Measurements from ENCODE around the gene RPS6KC1.
"Not testable (repeated sequence)": the region's sequence is repeated elsewhere in the genome, so short reads cannot be mapped to it uniquely, and the experiment has no call there.

The RPS6KC1 gene

DNA sequence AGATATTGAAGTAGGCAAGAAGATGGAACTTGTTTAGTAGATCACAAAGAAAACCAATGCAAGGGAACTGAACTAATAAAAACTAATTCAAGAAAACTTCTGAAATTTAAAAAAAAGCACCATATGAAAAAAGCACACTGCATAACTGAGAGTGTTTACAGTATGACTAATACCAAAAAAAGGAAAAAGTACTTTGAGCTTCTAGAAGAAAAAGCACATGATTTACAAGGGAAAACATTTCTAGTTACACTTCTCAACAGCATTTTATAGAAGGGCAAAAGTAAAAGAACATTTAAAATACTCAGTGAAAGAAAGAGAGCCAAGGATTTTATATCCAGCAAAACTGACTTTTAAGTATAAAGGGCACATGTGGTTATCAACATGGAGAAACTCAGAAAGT lies 233.6 kb downstream of the RPS6KC1 start:
- DNase-seq (ENCODE audit: low read depth in 2 of 2) = no peak

DNA sequence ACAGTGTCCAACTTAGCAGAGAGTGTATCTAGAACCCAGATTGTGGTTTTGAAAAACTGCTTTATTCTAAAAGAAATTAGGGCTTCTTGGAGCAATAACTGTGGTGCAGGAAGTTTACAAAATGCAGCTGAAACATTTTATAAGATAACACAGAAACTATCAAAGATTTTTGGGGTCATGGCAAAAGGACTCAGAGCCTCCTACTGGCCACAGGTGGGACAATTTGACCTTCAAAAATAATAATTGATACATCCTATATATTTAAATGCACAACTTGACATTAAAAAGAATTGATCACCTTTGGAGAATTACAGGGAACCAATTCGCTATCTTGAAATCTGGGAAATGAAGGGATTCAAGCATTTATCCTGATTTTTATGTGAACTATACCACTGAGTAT lies 235.2 kb downstream of the RPS6KC1 start:
- DNase-seq (ENCODE audit: low read depth in 2 of 2) = no peak

DNA sequence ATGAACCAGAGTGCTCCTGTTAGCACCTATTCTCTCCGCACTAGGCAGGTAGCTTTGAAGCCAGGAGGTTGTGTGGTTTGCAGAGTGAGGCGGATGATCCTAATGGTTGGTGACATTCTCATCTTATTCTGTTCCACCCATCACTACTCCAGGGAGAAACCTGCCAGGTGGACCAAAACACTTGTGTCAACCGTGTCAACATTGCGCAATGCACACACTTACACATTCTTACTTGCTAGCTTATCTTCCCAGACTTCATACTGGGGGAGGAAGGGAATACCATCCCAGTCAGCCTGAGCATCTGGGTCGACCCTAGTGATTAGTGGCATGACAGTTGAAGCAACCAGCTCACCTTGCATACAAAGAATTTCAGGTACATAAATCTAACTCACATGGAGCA lies 236.9 kb downstream of the RPS6KC1 start:
- DNase-seq (ENCODE audit: low read depth in 2 of 2) = no peak

DNA sequence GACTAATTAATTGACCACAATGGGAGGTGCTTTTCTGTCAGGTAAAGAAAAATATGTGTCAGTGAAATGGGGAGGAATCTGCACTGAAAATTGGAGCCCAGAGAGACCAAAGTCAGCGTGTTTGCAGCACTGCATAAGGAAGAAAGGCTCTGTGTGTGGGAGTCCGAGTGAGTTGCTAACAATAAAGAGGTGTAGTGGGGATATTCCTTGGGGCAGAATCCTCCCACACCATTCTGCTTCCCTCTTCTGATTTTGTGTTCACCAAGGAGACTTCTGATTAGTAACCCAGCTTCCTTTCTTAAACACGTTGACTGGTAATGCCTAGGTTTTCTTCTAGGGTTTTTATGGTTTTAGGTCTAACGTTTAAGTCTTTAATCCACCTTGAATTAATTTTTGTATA lies 240.5 kb downstream of the RPS6KC1 start:
- no peak for DNase-seq (ENCODE audit: low read depth in 2 of 2)

DNA sequence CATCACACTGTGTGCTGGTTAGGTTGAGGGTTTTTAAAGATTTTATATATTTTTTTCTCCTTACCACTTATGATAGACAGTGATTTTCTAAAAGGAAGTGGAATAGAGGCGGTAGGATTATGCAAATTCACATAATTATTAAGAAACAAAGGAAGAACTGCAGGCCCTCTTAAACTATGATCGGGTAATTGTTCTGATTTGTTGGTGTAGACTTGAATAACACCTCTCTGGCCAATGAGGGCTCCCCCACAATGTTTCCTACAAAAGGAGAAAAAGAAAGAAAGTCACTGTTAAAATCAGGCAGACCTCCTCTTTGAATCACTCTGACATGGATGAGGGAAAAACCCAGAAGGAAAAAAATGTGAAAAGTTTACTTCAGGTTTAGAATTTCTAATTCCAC lies 241.6 kb downstream of the RPS6KC1 start:
- no peak for DNase-seq (ENCODE audit: low read depth in 2 of 2)

DNA sequence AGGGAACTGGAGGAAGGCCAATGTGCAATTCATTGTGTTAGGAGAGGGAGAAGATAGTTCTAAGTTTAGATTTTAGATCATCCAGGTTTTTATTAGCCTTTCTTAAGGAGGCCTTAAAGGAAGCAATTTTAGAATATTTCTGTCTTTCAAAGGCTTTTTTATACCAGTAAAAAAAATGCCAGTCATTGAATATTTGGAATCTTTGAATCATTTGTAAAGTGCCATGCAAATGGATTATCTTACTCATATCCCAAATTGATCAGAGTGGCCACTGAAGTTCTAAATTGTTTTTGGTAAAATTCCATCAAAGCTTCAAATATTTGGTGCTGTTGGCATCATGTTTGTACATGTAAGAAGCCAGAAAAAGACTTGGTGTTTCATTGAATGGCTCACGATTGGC lies 244.8 kb downstream of the RPS6KC1 start:
- DNase-seq (ENCODE audit: low read depth in 2 of 2) = no peak

DNA sequence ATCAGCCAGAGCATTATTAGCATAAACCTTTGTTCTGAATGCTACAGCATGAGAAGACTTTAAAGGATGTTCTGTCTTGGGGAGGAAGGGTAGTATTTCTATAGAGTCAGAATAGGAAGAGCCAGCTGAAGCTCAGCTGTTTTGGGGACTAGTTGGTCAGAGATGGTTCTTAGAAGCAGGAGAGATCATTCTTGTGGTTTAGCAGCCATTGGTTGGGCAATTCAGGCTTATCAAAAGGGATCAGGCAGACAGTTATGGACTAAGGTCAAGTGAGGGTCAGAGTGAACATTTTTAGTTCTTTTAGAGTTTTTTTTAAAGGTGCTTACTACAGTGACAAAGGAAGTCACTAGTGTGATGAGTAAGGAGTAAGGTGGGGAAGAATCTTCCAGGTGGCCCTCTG lies 245.5 kb downstream of the RPS6KC1 start:
- DNase-seq (ENCODE audit: low read depth in 2 of 2) = no peak

DNA sequence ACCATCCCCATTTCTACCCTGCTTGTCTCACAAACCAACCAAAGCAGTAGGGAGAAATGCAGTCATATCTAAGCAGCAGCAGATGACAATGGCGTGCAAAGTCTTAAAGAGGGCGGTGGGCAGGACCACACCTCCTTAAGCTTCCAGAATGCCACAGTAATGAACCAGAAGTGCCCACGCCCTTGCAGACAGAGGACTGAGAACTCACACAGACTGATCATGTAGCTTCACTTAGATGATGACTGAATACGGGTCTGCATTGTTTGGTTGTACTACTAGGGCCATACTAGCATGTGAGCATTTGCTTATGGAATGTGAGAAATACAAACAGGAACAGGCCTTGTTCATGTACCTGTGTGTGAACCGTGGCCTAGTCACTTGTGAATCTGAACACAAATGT lies 246.0 kb downstream of the RPS6KC1 start:
- DNase-seq (ENCODE audit: low read depth in 2 of 2) = no peak

DNA sequence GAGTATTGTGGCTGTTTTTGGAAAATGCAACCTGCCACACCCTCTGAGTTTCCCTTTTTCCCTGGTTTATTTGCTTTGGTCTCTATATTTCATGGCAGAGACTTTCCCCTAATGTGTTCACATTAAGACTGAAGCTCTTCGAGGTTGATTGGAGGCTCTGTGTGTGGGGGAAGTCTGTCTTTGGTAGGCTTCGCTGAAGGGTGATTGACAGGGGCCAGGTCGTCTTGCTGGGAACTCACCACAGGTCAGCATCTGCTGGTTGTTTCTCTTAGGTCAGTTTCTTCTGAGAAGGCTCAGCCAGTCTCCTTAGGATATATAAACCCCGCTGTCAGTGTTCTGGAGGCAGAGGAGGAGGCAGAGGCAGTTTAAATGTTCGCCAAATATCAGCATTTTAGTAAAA lies 249.4 kb downstream of the RPS6KC1 start:
- no peak for DNase-seq (ENCODE audit: low read depth in 2 of 2)

DNA sequence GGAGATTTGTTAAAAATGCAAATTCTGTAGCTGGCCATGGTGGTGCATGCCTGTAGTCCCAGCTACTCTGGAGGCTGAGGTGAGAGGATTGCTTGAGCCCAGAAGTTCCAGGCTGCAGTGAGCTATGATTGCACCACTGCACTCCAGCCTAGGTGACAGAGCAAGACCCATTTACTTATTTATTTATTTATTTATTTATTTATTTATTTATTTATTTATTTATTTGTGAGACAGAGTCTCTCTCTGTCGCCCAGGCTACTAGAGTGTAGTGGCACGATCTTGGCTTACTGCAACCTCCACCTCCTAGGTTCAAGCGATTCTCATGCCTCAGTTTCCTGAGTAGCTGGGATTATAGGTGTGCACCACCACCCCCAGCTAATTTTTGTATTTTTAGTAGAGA lies 250.5 kb downstream of the RPS6KC1 start:
- not testable (repeated sequence) for DNase-seq (ENCODE audit: low read depth in 2 of 2)

DNA sequence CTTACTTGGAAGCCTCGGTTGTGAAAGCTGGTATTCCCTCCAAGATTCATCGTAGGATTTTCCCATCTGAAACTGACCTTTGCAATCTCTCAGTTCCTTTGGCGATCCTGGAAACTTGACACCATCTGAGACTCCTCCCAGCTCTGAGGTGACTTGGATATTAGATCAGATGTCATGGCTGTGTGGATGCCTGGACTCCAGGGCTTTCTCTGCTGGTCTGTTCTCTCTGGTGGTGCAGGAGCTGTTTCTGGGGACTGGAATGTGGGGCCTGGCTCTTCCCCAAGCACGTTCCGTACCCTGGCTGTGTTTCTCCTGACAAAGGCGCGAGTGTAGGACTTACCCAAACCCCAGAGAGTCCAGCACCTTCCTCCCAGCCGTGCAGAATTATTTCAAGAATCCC lies 252.2 kb downstream of the RPS6KC1 start:
- no peak for DNase-seq (ENCODE audit: low read depth in 2 of 2)

DNA sequence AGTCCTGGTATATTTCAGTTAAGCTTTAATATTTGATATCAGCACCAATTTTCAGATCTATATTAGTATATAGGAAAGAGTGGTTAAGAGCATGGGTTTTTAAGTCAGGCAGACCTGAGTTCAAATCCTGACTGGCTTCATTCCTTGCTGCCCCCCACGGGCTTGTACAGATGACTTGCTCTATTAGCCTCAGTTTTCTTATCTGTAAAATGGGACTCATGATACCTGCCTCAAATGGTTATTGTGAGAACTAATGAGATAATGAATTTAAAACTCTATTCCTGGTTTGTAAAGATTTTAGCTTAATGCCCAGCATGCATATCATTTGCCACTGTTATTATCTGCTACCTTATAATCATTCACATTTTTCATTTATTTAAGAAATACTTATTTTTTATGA lies 264.5 kb downstream of the RPS6KC1 start:
- DNase-seq (ENCODE audit: low read depth in 2 of 2) = no peak

DNA sequence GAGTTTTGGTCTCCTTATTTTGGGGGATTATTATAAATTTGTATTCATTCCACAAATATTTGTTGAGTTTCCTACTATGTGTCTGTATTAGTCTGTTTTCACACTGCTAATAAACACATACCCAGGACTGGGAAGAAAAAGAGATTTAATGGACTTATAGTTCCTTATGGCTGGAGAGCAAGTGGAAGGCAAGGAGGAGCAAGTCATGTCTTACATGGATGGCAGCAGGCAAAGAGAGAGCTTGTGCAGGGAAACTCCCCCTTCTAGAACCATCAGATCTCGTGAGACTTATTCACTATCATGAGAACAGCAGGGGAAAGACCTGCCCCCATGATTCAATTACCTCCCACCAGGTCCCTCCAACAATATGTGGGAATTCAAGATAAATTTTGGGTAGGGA lies 267.4 kb downstream of the RPS6KC1 start:
- DNase-seq (ENCODE audit: low read depth in 2 of 2) = not testable (repeated sequence)

DNA sequence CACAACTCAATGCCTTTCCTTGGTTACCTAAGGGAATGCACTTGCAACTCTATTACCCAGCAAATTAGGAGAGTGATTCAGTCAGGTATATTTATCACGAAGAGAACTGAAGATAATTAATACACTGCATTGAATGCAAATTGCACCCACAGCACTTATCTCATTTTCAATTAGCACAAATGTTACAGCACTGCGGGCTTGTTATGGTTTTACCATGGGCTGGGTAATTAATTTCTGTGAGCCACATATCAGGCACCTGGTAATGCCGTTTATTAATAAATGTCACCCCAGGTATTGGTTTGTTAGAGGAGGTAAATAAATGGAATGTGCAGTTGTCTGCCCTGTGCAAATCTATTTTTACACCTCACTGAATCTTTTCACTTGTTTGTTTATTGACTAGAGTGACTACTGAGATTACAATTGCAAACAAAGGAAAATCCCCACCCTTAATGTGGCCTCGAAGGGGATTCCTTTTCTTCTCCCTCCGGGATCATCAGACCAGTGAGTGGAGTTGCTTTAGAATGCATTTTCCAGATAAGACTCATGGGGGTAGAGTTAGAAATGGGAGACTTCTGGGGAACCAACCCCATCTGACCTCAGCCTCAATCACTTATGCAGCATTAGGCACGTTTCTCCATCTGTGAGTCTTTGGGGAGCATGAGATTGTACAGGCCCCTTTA lies 269.3 kb downstream of the RPS6KC1 start:
- no peak for DNase-seq (ENCODE audit: low read depth in 2 of 2)

All from stimulated activated CD4-positive, alpha-beta T cell treated with anti-CD3 and anti-CD28 coated beads, Interleukin-1b, Interleukin-23, amount 100 ng/mL, for 1 hour (primary cell).